GM19438 (cell line): ENCODE results near the gene IRX3.

ENCODE experiments used
- ATAC-seq: cut with Tn5 transposase; IDR thresholded peaks from one replicate; pipeline ENCODE4 v1.9.1; 2021; ENCODE audit warnings: low read depth; ENCODE audit not compliant: unreplicated experiment

Gene IRX3

GRCh38 chr16:54291656-54292487 lies 5.3 kb upstream of the IRX3 start:
- ATAC-seq: no peak

GRCh38 chr16:54290833-54291655 lies 4.5 kb upstream of the IRX3 start:
- no peak for ATAC-seq

- no peak for ATAC-seq
Observed at GRCh38 chr16:54289945-54290832, 3.6 kb upstream of the IRX3 start.

- no peak for ATAC-seq
Observed at GRCh38 chr16:54289242-54289944, 2.8 kb upstream of the IRX3 start.

- no peak for ATAC-seq
Observed at GRCh38 chr16:54288835-54289241, 2.3 kb upstream of the IRX3 start.

- no peak for ATAC-seq
Observed at GRCh38 chr16:54288030-54288834, 1.6 kb upstream of the IRX3 start.

GRCh38 chr16:54287131-54288029 lies 793 bp upstream of the IRX3 start:
- no peak for ATAC-seq

GRCh38 chr16:54286090-54286365 lies 559 bp downstream of the IRX3 start:
- ATAC-seq: no peak

GRCh38 chr16:54285414-54286089 lies 1.0 kb downstream of the IRX3 start:
- ATAC-seq: no peak

GRCh38 chr16:54284931-54285413 lies 1.6 kb downstream of the IRX3 start:
- no peak for ATAC-seq

GRCh38 chr16:54284319-54284930 lies 2.2 kb downstream of the IRX3 start:
- no peak for ATAC-seq

- ATAC-seq: no peak
Observed at GRCh38 chr16:54283725-54284318, 2.8 kb downstream of the IRX3 start.

- no peak for ATAC-seq
Observed at GRCh38 chr16:54282928-54283724, 3.5 kb downstream of the IRX3 start.

- ATAC-seq: no peak
Observed at GRCh38 chr16:54282202-54282927, 4.2 kb downstream of the IRX3 start.

- no peak for ATAC-seq
Observed at GRCh38 chr16:54281535-54282201, 4.9 kb downstream of the IRX3 start.
